ENCODE data around the gene VANGL1.

Gene VANGL1

DNA sequence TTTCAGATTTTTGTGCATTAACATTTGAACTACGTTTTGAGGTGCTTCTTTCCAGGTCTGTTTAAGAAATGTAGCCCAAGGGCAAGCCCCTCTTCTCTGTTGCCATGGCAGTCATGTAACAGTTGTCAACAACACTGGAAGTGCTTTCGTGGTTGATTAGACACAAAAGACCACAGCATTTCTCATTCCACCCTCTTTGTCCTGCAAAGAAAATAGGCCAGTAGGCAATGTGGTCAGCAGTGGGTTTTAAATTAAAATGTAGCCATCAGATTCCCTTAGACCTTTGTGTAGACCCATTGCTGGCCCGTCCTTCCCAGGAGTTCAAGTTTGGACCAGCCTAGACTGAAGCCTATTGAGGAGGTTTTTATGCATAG is 35.4 kb downstream of the VANGL1 start:
- Histone ChIP-seq H3K56ac (ENCODE audit: low read length) (peak overlapping the region; percentile 30), H3K27ac (ENCODE audit: low read depth, low read length) (no peak overlapping the region), H3K4me1 (ENCODE audit: control insufficient read depth, low read depth, low read length) (peaks cover 9% of the 10 kb centered on the region), H2AK5ac (ENCODE audit: low read length) (no peak overlapping the region), H2BK120ac (ENCODE audit: low read depth, low read length) (no peak overlapping the region), H4K8ac (ENCODE audit: low read depth, low read length) (no peak overlapping the region), H3K27me3 (ENCODE audit: insufficient read depth, low read length, poor library complexity) (no peaks in the 10 kb centered on the region), H3K36me3 (ENCODE audit: control insufficient read depth, insufficient read depth, low read length) (peaks cover 8% of the 10 kb centered on the region), H3K23ac (ENCODE audit: low read length) (no peak overlapping the region), H3K79me2 (ENCODE audit: control insufficient read depth, insufficient read depth, low read length) (peaks cover 30% of the 10 kb centered on the region), H3K9ac (ENCODE audit: low read length) (no peak overlapping the region), H3K4ac (ENCODE audit: low read depth, low read length) (no peak overlapping the region), H2BK5ac (ENCODE audit: low read length) (no peak overlapping the region), H3K18ac (ENCODE audit: low read length) (no peak overlapping the region), H3K4me3 (ENCODE audit: low read length) (no peak overlapping the region), H4K5ac (ENCODE audit: low read length) (no peak overlapping the region), H3K79me1 (ENCODE audit: low read length) (peaks cover 41% of the 10 kb centered on the region), H3K4me2 (ENCODE audit: low read length) (no peak overlapping the region), H2BK15ac (replicated peaks; ENCODE audit: low read depth) (no peak overlapping the region)
- DNase-seq = peak; percentile 84
- no CpG with 5 or more reads among the region's 3 CpGs for WGBS (ENCODE audit: extremely low coverage, insufficient coverage, low lambda C conversion rate)

DNA sequence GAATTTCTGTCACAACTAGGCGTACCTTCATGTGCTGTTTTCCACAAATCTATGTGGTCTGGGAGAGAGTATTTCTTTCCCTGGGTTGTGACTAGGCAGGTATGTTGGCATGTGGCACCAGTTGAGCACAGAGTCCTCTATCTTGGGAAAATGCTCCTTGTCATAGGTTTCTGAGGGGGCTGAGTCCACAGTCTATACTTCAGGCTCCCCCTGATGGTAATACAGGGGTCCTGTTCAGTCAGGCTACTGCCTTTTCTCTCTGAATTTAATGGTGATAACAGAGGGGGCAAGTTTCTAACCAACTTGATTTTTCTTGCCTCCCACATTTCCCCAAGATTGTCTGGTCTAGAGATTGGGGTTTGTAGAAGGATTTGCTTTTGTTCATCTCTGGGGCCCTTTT is 35.8 kb downstream of the VANGL1 start:
- Histone ChIP-seq H3K9ac (ENCODE audit: low read length) (no peak overlapping the region), H4K8ac (ENCODE audit: low read depth, low read length) (no peak overlapping the region), H3K4ac (ENCODE audit: low read depth, low read length) (no peak overlapping the region), H3K4me3 (ENCODE audit: low read length) (no peak overlapping the region), H3K36me3 (ENCODE audit: control insufficient read depth, insufficient read depth, low read length) (peaks cover 8% of the 10 kb centered on the region), H3K27ac (ENCODE audit: low read depth, low read length) (no peak overlapping the region), H2BK120ac (ENCODE audit: low read depth, low read length) (no peak overlapping the region), H3K18ac (ENCODE audit: low read length) (no peak overlapping the region), H3K79me1 (ENCODE audit: low read length) (peaks cover 38% of the 10 kb centered on the region), H2AK5ac (ENCODE audit: low read length) (no peak overlapping the region), H3K4me1 (ENCODE audit: control insufficient read depth, low read depth, low read length) (peaks cover 9% of the 10 kb centered on the region), H2BK15ac (replicated peaks; ENCODE audit: low read depth) (no peak overlapping the region), H3K56ac (ENCODE audit: low read length) (peak overlapping the region; percentile 30), H3K4me2 (ENCODE audit: low read length) (no peak overlapping the region), H2BK5ac (ENCODE audit: low read length) (no peak overlapping the region), H3K27me3 (ENCODE audit: insufficient read depth, low read length, poor library complexity) (no peaks in the 10 kb centered on the region), H3K79me2 (ENCODE audit: control insufficient read depth, insufficient read depth, low read length) (peaks cover 27% of the 10 kb centered on the region), H4K5ac (ENCODE audit: low read length) (no peak overlapping the region), H3K23ac (ENCODE audit: low read length) (no peak overlapping the region)
- no CpG with 5 or more reads among the region's 1 CpG for WGBS (ENCODE audit: extremely low coverage, insufficient coverage, low lambda C conversion rate)
- peak; percentile 65 for DNase-seq

DNA sequence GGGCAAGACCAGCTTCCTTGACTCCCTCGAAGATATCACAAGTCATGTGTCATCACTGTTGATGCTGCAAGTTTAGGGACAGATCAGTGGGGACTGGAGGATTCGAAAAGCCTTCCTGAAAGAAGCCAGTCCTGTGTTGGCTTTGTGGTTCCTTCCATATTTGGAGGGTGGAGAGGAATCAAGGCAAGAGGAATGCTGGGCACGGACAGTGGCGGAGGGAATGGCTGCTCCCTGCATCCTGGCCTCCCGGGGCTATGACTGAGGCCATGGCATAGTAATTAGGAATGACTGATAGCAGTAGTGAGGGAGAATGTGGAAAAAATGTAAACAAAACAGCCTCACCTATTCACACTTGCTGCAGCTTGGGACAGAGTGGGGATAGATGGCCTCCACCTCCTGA is 36.4 kb downstream of the VANGL1 start:
- no peak overlapping the region for H4K8ac ChIP-seq (ENCODE audit: low read depth, low read length)
- H2BK15ac ChIP-seq (replicated peaks; ENCODE audit: low read depth) = no peak overlapping the region
- no peak overlapping the region for H4K5ac ChIP-seq (ENCODE audit: low read length)
- H3K27me3 ChIP-seq (ENCODE audit: insufficient read depth, low read length, poor library complexity) = no peaks in the 10 kb centered on the region
- H3K79me1 ChIP-seq (ENCODE audit: low read length) = peaks cover 36% of the 10 kb centered on the region
- no peak overlapping the region for H2BK5ac ChIP-seq (ENCODE audit: low read length)
- H2AK5ac ChIP-seq (ENCODE audit: low read length) = no peak overlapping the region
- H3K4ac ChIP-seq (ENCODE audit: low read depth, low read length) = no peak overlapping the region
- peak; percentile 69 for DNase-seq
- no peak overlapping the region for H3K18ac ChIP-seq (ENCODE audit: low read length)
- peaks cover 26% of the 10 kb centered on the region for H3K79me2 ChIP-seq (ENCODE audit: control insufficient read depth, insufficient read depth, low read length)
- peaks cover 9% of the 10 kb centered on the region for H3K4me1 ChIP-seq (ENCODE audit: control insufficient read depth, low read depth, low read length)
- no peak overlapping the region for H3K23ac ChIP-seq (ENCODE audit: low read length)
- H2BK120ac ChIP-seq (ENCODE audit: low read depth, low read length) = no peak overlapping the region
- peak overlapping the region; percentile 20 for H3K56ac ChIP-seq (ENCODE audit: low read length)
- no peak overlapping the region for H3K27ac ChIP-seq (ENCODE audit: low read depth, low read length)
- peaks cover 11% of the 10 kb centered on the region for H3K36me3 ChIP-seq (ENCODE audit: control insufficient read depth, insufficient read depth, low read length)
- peak overlapping the region; percentile 7 for H3K9ac ChIP-seq (ENCODE audit: low read length)
- no CpG with 5 or more reads among the region's 5 CpGs for WGBS (ENCODE audit: extremely low coverage, insufficient coverage, low lambda C conversion rate)
- no peak overlapping the region for H3K4me3 ChIP-seq (ENCODE audit: low read length)
- no peak overlapping the region for H3K4me2 ChIP-seq (ENCODE audit: low read length)

DNA sequence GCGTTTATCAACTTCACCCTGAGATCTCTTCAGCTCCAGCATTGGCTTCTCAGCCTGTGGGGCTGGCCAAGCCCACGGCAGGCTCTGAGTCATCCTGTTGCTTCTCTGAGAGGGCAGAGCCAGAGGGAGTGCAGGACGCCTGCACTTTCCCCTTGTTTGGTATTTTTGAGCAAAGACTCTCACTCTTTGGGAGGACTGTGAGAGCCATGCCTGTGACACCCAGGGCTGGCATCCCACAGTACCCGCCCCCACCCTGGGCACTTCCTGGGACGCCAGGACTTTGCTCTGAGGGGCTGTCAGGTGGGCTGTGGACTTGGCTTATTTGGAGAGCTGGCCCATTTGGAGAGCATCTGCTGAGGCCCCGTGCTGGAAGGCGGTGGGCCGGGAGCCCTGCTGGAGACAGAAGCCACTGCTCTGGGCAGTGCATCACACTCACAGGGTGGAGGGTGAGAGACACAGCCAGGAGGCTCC is 37.4 kb downstream of the VANGL1 start:
- Histone ChIP-seq H2AK5ac (ENCODE audit: low read length) (no peak overlapping the region), H2BK15ac (replicated peaks; ENCODE audit: low read depth) (no peak overlapping the region), H3K79me2 (ENCODE audit: control insufficient read depth, insufficient read depth, low read length) (peaks cover 19% of the 10 kb centered on the region), H3K18ac (ENCODE audit: low read length) (no peak overlapping the region), H3K23ac (ENCODE audit: low read length) (no peak overlapping the region), H2BK120ac (ENCODE audit: low read depth, low read length) (no peak overlapping the region), H3K79me1 (ENCODE audit: low read length) (peaks cover 31% of the 10 kb centered on the region), H3K27ac (ENCODE audit: low read depth, low read length) (no peak overlapping the region), H3K4me2 (ENCODE audit: low read length) (no peak overlapping the region), H4K5ac (ENCODE audit: low read length) (no peak overlapping the region), H3K9ac (ENCODE audit: low read length) (no peak overlapping the region), H3K56ac (ENCODE audit: low read length) (no peak overlapping the region), H4K8ac (ENCODE audit: low read depth, low read length) (no peak overlapping the region), H3K4me3 (ENCODE audit: low read length) (no peak overlapping the region), H3K36me3 (ENCODE audit: control insufficient read depth, insufficient read depth, low read length) (peaks cover 10% of the 10 kb centered on the region), H2BK5ac (ENCODE audit: low read length) (no peak overlapping the region), H3K27me3 (ENCODE audit: insufficient read depth, low read length, poor library complexity) (no peaks in the 10 kb centered on the region), H3K4me1 (ENCODE audit: control insufficient read depth, low read depth, low read length) (peaks cover 9% of the 10 kb centered on the region), H3K4ac (ENCODE audit: low read depth, low read length) (no peak overlapping the region)
- peak; percentile 66 for DNase-seq
- no CpG with 5 or more reads among the region's 8 CpGs for WGBS (ENCODE audit: extremely low coverage, insufficient coverage, low lambda C conversion rate)

DNA sequence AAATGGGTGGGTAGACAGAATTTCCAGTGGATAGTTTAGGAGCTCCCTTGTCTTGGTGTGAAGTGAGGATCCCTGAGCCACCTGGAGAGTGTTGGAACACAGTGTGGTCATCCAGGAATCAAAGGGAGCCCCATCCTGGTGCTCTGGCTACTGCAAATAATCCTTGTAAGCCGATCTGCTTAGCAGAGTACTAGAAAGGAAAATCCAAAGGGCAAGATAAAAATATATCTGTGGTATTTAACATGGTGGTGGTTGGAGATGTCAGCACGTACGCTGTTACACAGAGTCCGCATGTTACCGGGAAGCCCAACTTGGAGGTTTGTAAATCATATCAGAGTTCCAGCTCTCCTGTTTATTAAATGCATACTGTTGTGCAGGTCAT is 39.0 kb downstream of the VANGL1 start:
- H2BK15ac ChIP-seq (replicated peaks; ENCODE audit: low read depth) = no peak overlapping the region
- peaks cover 28% of the 10 kb centered on the region for H3K79me1 ChIP-seq (ENCODE audit: low read length)
- no peak overlapping the region for H3K56ac ChIP-seq (ENCODE audit: low read length)
- no peak overlapping the region for H3K4me3 ChIP-seq (ENCODE audit: low read length)
- H3K79me2 ChIP-seq (ENCODE audit: control insufficient read depth, insufficient read depth, low read length) = peaks cover 17% of the 10 kb centered on the region
- H2BK120ac ChIP-seq (ENCODE audit: low read depth, low read length) = no peak overlapping the region
- H3K9ac ChIP-seq (ENCODE audit: low read length) = no peak overlapping the region
- H4K5ac ChIP-seq (ENCODE audit: low read length) = no peak overlapping the region
- H3K18ac ChIP-seq (ENCODE audit: low read length) = no peak overlapping the region
- H4K8ac ChIP-seq (ENCODE audit: low read depth, low read length) = no peak overlapping the region
- no peaks in the 10 kb centered on the region for H3K27me3 ChIP-seq (ENCODE audit: insufficient read depth, low read length, poor library complexity)
- peaks cover 9% of the 10 kb centered on the region for H3K4me1 ChIP-seq (ENCODE audit: control insufficient read depth, low read depth, low read length)
- H2AK5ac ChIP-seq (ENCODE audit: low read length) = no peak overlapping the region
- no peak overlapping the region for H3K4ac ChIP-seq (ENCODE audit: low read depth, low read length)
- no peak overlapping the region for H3K27ac ChIP-seq (ENCODE audit: low read depth, low read length)
- no peak overlapping the region for H3K4me2 ChIP-seq (ENCODE audit: low read length)
- H3K23ac ChIP-seq (ENCODE audit: low read length) = no peak overlapping the region
- WGBS (ENCODE audit: extremely low coverage, insufficient coverage, low lambda C conversion rate) = no CpG with 5 or more reads among the region's 5 CpGs
- H3K36me3 ChIP-seq (ENCODE audit: control insufficient read depth, insufficient read depth, low read length) = peaks cover 18% of the 10 kb centered on the region
- no peak for DNase-seq
- H2BK5ac ChIP-seq (ENCODE audit: low read length) = no peak overlapping the region

DNA sequence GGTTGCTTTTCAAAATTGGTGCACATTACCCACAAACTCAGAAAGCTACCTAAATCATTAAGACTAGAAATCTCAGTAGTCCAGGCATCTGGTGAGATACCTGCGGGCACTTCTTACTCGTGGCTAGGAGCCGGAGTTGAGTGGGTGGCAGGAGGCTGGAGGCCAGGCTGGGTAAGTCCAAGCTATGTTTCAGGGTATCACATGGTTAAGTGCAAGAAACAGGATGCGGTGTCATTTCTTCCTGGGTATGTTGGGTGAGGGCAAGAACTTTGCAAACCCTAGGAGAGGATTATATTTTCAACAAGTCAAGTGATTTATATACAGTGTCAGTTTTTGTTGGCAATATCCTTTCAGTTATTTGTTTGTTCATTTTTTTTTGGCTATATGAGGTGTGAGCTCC is 41.0 kb downstream of the VANGL1 start:
- no peak overlapping the region for H2BK15ac ChIP-seq (replicated peaks; ENCODE audit: low read depth)
- H3K4me3 ChIP-seq (ENCODE audit: low read length) = no peak overlapping the region
- no peak overlapping the region for H2BK120ac ChIP-seq (ENCODE audit: low read depth, low read length)
- H2BK5ac ChIP-seq (ENCODE audit: low read length) = no peak overlapping the region
- no peak overlapping the region for H4K8ac ChIP-seq (ENCODE audit: low read depth, low read length)
- no peak overlapping the region for H3K9ac ChIP-seq (ENCODE audit: low read length)
- H3K18ac ChIP-seq (ENCODE audit: low read length) = no peak overlapping the region
- WGBS (ENCODE audit: extremely low coverage, insufficient coverage, low lambda C conversion rate) = no CpG with 5 or more reads among the region's 4 CpGs
- no peak for DNase-seq
- H3K4ac ChIP-seq (ENCODE audit: low read depth, low read length) = no peak overlapping the region
- no peak overlapping the region for H4K5ac ChIP-seq (ENCODE audit: low read length)
- no peak overlapping the region for H3K27ac ChIP-seq (ENCODE audit: low read depth, low read length)
- peaks cover 19% of the 10 kb centered on the region for H3K79me1 ChIP-seq (ENCODE audit: low read length)
- no peak overlapping the region for H3K4me2 ChIP-seq (ENCODE audit: low read length)
- peaks cover 20% of the 10 kb centered on the region for H3K36me3 ChIP-seq (ENCODE audit: control insufficient read depth, insufficient read depth, low read length)
- peaks cover 7% of the 10 kb centered on the region for H3K79me2 ChIP-seq (ENCODE audit: control insufficient read depth, insufficient read depth, low read length)
- H3K4me1 ChIP-seq (ENCODE audit: control insufficient read depth, low read depth, low read length) = peaks cover 2% of the 10 kb centered on the region
- H2AK5ac ChIP-seq (ENCODE audit: low read length) = no peak overlapping the region
- no peak overlapping the region for H3K23ac ChIP-seq (ENCODE audit: low read length)
- H3K56ac ChIP-seq (ENCODE audit: low read length) = no peak overlapping the region
- no peaks in the 10 kb centered on the region for H3K27me3 ChIP-seq (ENCODE audit: insufficient read depth, low read length, poor library complexity)

Measured in mesendoderm (in vitro differentiated cells).